RCC 7860 (cell line): Measurements from ENCODE around the gene PTPRN2.

ENCODE experiments used
- DNase-seq: peaks from one replicate; pipeline ENCODE4 v3.0.0-alpha.2; 2015; ENCODE audit warnings: low spot score
- FAIRE-seq: peaks from 2 replicates; lab custom pipeline; 2012; peaks lifted over from hg19 to GRCh38; lab: Jason Lieb, UNC

The PTPRN2 gene

GRCh38 chr7:158097106-158097452, 490.5 kb downstream of the PTPRN2 start:
- DNase-seq (no peak), FAIRE-seq (no peak)

GRCh38 chr7:158096582-158096981, 491.0 kb downstream of the PTPRN2 start:
- FAIRE-seq (no peak), DNase-seq (no peak)

GRCh38 chr7:158094671-158095226, 492.9 kb downstream of the PTPRN2 start:
- FAIRE-seq, result no peak
- no peak for DNase-seq

GRCh38 chr7:158094046-158094445, 493.6 kb downstream of the PTPRN2 start:
- DNase-seq, result no peak
- no peak for FAIRE-seq

- FAIRE-seq, result no peak
- DNase-seq, result no peak
These were observed 494.3 kb downstream of the PTPRN2 start for GRCh38 chr7:158093156-158093796.

GRCh38 chr7:158087196-158087595, 500.4 kb downstream of the PTPRN2 start:
- FAIRE-seq, result no peak
- no peak for DNase-seq

- no peak for FAIRE-seq
- DNase-seq, result no peak
These were observed 501.6 kb downstream of the PTPRN2 start for GRCh38 chr7:158085741-158086695.

- FAIRE-seq, result no peak
- DNase-seq, result no peak
These were observed 503.1 kb downstream of the PTPRN2 start for GRCh38 chr7:158084555-158084954.

- DNase-seq, result no peak
These were observed 503.9 kb downstream of the PTPRN2 start for GRCh38 chr7:158083526-158084310.

GRCh38 chr7:158082761-158083160, 504.9 kb downstream of the PTPRN2 start:
- DNase-seq, result no peak

More at GRCh38 chr7:158083526-158084310, 503.9 kb downstream of the PTPRN2 start:
- no peak for FAIRE-seq

GRCh38 chr7:158080899-158081445, 506.7 kb downstream of the PTPRN2 start:
- no peak for DNase-seq
- FAIRE-seq, result no peak

More at GRCh38 chr7:158082761-158083160, 504.9 kb downstream of the PTPRN2 start:
- no peak for FAIRE-seq

- FAIRE-seq (no peak), DNase-seq (no peak)
These were observed 509.4 kb downstream of the PTPRN2 start for GRCh38 chr7:158077934-158078910.

- FAIRE-seq, result no peak
- no peak for DNase-seq
These were observed 510.3 kb downstream of the PTPRN2 start for GRCh38 chr7:158077151-158077840.

GRCh38 chr7:158076656-158077055, 511.0 kb downstream of the PTPRN2 start:
- no peak for FAIRE-seq

GRCh38 chr7:158076215-158076614, 511.4 kb downstream of the PTPRN2 start:
- DNase-seq, result no peak
- FAIRE-seq, result no peak

More at GRCh38 chr7:158076656-158077055, 511.0 kb downstream of the PTPRN2 start:
- DNase-seq, result no peak

GRCh38 chr7:158075633-158076001, 512.0 kb downstream of the PTPRN2 start:
- DNase-seq, result no peak
- no peak for FAIRE-seq

GRCh38 chr7:158074896-158075632, 512.6 kb downstream of the PTPRN2 start:
- FAIRE-seq (no peak), DNase-seq (no peak)
